ENCODE data around the gene MLYCD.
"Not testable (repeated sequence)": the region's sequence is repeated elsewhere in the genome, so short reads cannot be mapped to it uniquely, and the experiment has no call there.

MLYCD gene

DNA sequence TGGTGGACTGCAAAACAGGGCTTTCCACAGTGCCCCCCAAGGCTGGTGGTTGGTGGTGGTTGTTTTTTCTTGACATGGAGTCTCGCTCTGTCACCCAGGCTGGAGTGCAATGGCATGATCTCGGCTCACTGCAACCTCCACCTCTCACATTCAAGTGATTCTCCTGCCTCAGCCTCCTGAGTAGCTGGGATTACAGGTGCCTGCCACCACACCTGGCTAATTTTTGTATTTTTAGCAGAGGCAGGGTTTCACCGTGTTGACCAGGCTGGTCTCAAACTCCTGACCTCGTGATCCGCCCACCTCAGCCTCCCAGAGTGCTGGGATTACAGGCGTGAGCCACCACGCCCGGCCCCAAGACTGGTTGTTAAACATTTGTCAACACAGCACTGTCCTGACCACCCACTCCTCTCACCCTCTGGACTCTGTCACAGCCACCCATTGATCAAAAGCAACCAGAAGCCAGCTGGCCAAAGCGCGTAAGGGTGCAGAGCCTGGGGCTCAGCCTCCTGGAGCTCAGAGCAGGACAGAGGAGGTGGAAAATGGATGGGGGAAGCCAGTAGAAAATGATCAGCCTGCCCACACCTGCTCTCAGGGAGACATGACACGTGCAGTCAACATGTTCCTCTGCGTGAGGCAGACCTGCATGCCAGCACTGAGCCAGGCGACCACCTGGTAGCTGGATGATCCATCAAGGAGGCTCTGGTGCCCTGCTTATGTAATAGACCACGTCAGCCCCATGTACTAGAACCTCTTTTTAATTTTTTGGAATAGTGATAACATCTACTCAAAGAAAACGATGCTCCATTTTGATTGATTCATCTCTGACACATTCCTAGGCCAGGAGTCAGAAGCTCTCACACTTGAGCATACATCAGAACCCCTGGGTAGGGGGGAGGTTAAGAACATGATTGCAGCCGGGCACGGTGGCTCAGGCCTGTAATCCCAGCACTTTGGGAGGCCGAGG lies 39.3 kb downstream of the MLYCD start:
- Histone ChIP-seq H3K9me3 (ENCODE audit: control insufficient read depth, low read length) (no peaks in the 10 kb centered on the region), H3K4me1 (ENCODE audit: control insufficient read depth, insufficient read depth, low read length, poor library complexity, severe bottlenecking) (no peaks in the 10 kb centered on the region), H3K27ac (ENCODE audit: insufficient read depth, low read length, poor library complexity, severe bottlenecking) (no peak overlapping the region), H3K36me3 (ENCODE audit: control insufficient read depth, insufficient read depth, low read length) (no peaks in the 10 kb centered on the region), H3K4me3 (ENCODE audit: insufficient read depth, low read depth, low read length, poor library complexity, severe bottlenecking) (no peak overlapping the region), H3K27me3 (replicated peaks; ENCODE audit: control insufficient read depth, insufficient read depth, low read length, poor library complexity, severe bottlenecking) (no peaks in the 10 kb centered on the region)
- DNase-seq, result no peak

DNA sequence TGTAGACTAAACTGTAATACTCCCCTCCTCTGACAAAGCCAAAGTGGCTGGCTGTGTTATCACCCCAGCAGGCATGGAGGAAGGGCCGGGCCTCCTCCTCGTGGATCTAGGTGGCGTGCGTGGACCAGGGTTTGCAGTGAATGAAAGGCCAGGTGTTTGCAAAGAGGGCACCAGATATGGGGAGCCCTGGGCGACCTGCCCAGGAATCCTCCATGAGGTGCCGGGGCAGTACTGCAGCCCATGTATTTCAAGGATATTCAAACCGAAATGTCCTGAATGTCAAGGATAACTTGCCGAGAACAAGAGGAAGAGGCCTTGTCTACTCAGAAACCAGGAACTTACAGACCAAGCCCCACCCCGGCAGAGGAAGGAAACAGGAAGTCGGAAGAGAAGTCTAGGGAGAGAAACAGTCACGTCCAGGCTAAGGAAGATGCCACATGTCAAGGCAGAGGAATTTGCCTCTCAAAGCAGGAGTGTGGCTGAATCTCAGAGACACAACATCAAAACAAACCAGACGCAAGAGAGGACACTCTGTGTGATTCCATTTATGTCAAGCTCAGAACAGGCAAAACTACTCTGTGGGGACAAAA lies 40.4 kb downstream of the MLYCD start:
- H3K36me3 ChIP-seq (ENCODE audit: control insufficient read depth, insufficient read depth, low read length), result no peaks in the 10 kb centered on the region
- no peaks in the 10 kb centered on the region for H3K27me3 ChIP-seq (replicated peaks; ENCODE audit: control insufficient read depth, insufficient read depth, low read length, poor library complexity, severe bottlenecking)
- DNase-seq, result no peak
- H3K27ac ChIP-seq (ENCODE audit: insufficient read depth, low read length, poor library complexity, severe bottlenecking), result no peak overlapping the region
- H3K4me1 ChIP-seq (ENCODE audit: control insufficient read depth, insufficient read depth, low read length, poor library complexity, severe bottlenecking), result no peaks in the 10 kb centered on the region
- H3K9me3 ChIP-seq (ENCODE audit: control insufficient read depth, low read length), result no peaks in the 10 kb centered on the region
- no peak overlapping the region for H3K4me3 ChIP-seq (ENCODE audit: insufficient read depth, low read depth, low read length, poor library complexity, severe bottlenecking)

DNA sequence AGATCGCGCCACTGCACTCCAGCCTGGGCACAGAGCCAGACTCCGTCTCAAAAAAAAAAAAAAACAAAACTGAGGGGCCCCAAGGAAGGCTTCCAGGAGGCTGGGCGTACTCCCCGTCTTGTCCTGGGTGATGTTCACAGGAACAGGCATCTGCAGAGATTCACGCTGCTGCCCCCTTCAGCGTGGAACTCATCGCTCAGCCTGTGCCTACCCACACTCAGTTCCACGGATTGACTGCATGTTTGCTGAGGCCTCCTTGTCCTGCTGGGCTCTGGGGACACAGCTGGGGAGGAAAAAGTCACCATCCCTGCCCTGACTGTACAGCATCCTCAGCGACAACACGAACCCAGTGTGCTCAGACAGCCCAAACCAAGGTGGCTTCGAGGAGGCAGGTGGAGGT lies 41.2 kb downstream of the MLYCD start:
- Histone ChIP-seq H3K27me3 (replicated peaks; ENCODE audit: control insufficient read depth, insufficient read depth, low read length, poor library complexity, severe bottlenecking) (no peaks in the 10 kb centered on the region), H3K27ac (ENCODE audit: insufficient read depth, low read length, poor library complexity, severe bottlenecking) (no peak overlapping the region), H3K4me1 (ENCODE audit: control insufficient read depth, insufficient read depth, low read length, poor library complexity, severe bottlenecking) (no peaks in the 10 kb centered on the region), H3K36me3 (ENCODE audit: control insufficient read depth, insufficient read depth, low read length) (no peaks in the 10 kb centered on the region), H3K9me3 (ENCODE audit: control insufficient read depth, low read length) (no peaks in the 10 kb centered on the region), H3K4me3 (ENCODE audit: insufficient read depth, low read depth, low read length, poor library complexity, severe bottlenecking) (no peak overlapping the region)
- no peak for DNase-seq

DNA sequence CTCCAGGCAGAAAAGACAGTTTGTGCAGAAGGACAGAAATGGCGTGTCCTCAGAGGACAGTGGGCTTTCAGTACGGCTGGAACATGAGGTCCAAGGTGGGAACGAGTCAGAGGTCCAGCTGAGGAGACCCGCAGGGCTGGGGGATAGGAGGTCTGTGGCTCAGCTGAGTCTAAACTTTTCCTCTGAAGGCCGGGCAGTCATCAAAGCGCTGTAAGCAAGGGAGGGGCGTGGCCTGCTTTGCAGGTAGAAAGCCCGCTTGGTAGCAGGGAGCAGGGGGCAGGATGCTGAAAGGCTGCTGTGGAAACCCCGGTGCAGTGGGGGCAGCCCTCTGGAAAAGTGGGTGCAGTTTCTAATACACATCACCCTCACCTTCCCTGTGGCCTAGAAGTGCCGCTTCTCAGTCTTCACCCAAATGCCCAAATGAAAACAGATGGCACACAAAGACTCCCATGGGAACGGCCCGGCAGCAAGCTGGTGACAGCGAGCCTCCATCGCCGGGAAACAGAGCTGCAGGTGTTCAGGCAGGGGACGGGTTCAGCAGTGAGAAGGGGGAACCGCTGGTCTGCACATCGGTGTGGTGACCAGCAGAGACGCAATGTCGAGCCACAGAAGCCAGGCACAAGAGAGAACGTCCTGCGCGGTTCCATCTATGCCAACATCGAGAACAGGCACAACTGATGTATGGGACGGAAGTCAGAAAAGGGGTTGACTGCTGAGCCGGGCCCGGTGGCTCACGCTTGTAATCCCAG lies 41.9 kb downstream of the MLYCD start:
- no peaks in the 10 kb centered on the region for H3K27me3 ChIP-seq (replicated peaks; ENCODE audit: control insufficient read depth, insufficient read depth, low read length, poor library complexity, severe bottlenecking)
- H3K4me3 ChIP-seq (ENCODE audit: insufficient read depth, low read depth, low read length, poor library complexity, severe bottlenecking), result no peak overlapping the region

DNA sequence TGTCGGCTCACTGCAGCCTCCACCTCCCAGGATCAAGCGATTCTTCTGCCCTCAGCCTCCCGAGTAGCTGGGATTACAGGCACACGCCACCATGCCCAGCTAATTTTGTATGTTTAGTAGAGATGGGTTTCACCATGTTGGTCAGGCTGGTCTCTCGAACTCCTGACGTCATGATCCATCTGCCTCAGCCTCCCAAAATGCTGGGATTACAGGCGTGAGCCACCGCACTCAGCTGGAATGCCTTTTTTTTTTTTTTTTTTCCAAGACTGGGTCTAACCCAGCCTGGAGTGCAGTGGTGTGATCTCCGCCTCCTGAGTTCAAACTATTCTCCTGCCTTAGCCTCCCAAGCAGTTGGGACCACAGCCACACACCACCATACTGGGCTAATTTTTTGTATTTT lies 42.6 kb downstream of the MLYCD start:
- not testable (repeated sequence) for H3K4me3 ChIP-seq (ENCODE audit: insufficient read depth, low read depth, low read length, poor library complexity, severe bottlenecking); H3K4me1 ChIP-seq (ENCODE audit: control insufficient read depth, insufficient read depth, low read length, poor library complexity, severe bottlenecking); H3K36me3 ChIP-seq (ENCODE audit: control insufficient read depth, insufficient read depth, low read length); H3K27me3 ChIP-seq (replicated peaks; ENCODE audit: control insufficient read depth, insufficient read depth, low read length, poor library complexity, severe bottlenecking); DNase-seq; H3K9me3 ChIP-seq (ENCODE audit: control insufficient read depth, low read length); H3K27ac ChIP-seq (ENCODE audit: insufficient read depth, low read length, poor library complexity, severe bottlenecking)

More for the DNA sequence above, 41.9 kb downstream of the MLYCD start:
- no peak for DNase-seq
- H3K4me1 ChIP-seq (ENCODE audit: control insufficient read depth, insufficient read depth, low read length, poor library complexity, severe bottlenecking), result no peaks in the 10 kb centered on the region
- no peaks in the 10 kb centered on the region for H3K36me3 ChIP-seq (ENCODE audit: control insufficient read depth, insufficient read depth, low read length)
- no peaks in the 10 kb centered on the region for H3K9me3 ChIP-seq (ENCODE audit: control insufficient read depth, low read length)
- no peak overlapping the region for H3K27ac ChIP-seq (ENCODE audit: insufficient read depth, low read length, poor library complexity, severe bottlenecking)

DNA sequence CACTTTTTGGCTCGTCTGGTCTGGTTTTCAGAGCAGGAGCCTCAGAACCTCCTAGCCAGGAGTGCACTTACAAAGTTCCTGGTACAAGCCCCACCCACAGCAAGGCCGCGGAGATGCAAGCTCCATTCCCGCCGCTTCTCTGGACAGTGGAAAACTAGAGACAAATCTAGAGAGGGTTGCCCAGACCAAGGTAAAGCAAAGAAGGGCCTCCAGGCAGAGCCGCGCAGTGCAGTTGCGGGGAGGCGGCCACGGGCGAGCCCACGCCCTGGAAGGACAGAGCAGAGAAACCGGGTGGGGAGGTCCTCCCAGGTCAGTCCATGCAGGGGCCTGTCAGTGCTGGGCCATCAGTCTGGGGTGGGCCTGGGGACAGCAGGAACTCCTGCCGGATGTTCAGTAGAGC lies 43.2 kb downstream of the MLYCD start:
- H3K9me3 ChIP-seq (ENCODE audit: control insufficient read depth, low read length), result no peaks in the 10 kb centered on the region
- H3K36me3 ChIP-seq (ENCODE audit: control insufficient read depth, insufficient read depth, low read length), result no peaks in the 10 kb centered on the region
- DNase-seq, result no peak
- H3K4me3 ChIP-seq (ENCODE audit: insufficient read depth, low read depth, low read length, poor library complexity, severe bottlenecking), result no peak overlapping the region
- H3K27me3 ChIP-seq (replicated peaks; ENCODE audit: control insufficient read depth, insufficient read depth, low read length, poor library complexity, severe bottlenecking), result no peaks in the 10 kb centered on the region
- no peak overlapping the region for H3K27ac ChIP-seq (ENCODE audit: insufficient read depth, low read length, poor library complexity, severe bottlenecking)
- H3K4me1 ChIP-seq (ENCODE audit: control insufficient read depth, insufficient read depth, low read length, poor library complexity, severe bottlenecking), result no peaks in the 10 kb centered on the region

DNA sequence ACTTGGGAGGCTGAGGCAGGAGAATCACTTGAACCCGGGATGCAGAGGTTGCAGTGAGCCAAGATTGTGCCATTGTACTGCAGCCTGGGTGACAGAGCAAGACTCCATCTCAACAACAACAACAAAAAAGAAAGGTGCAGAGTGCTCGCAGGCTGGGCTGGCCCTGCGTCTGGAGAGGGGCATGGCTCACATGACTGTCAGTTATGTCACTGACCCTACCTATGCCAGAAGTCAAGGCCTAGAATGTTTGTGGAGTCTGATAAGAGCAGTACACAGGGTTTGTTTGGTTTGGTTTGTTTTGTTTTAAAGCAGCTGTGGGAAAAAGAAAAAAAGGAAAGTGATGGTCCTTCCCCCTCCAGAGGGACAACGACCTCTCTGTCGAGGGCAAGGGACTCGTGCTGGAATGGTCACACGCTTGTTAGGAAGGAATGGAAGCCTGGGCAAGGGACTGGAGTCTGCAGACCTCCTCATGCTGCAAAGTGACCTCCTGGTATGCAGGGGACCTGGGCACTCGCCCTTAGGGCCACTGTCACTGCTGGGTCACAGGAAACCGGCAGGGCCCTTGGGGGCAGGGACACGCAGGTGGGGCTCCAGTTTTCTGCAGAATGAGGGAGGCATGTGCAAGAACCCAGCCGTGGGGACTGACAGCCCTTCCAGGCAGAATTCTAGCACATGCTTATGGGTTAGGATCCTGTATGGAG lies 44.0 kb downstream of the MLYCD start:
- DNase-seq, result no peak
- no peaks in the 10 kb centered on the region for H3K4me1 ChIP-seq (ENCODE audit: control insufficient read depth, insufficient read depth, low read length, poor library complexity, severe bottlenecking)
- H3K27ac ChIP-seq (ENCODE audit: insufficient read depth, low read length, poor library complexity, severe bottlenecking), result no peak overlapping the region
- no peak overlapping the region for H3K4me3 ChIP-seq (ENCODE audit: insufficient read depth, low read depth, low read length, poor library complexity, severe bottlenecking)
- H3K27me3 ChIP-seq (replicated peaks; ENCODE audit: control insufficient read depth, insufficient read depth, low read length, poor library complexity, severe bottlenecking), result no peaks in the 10 kb centered on the region
- H3K36me3 ChIP-seq (ENCODE audit: control insufficient read depth, insufficient read depth, low read length), result no peaks in the 10 kb centered on the region
- no peaks in the 10 kb centered on the region for H3K9me3 ChIP-seq (ENCODE audit: control insufficient read depth, low read length)

DNA sequence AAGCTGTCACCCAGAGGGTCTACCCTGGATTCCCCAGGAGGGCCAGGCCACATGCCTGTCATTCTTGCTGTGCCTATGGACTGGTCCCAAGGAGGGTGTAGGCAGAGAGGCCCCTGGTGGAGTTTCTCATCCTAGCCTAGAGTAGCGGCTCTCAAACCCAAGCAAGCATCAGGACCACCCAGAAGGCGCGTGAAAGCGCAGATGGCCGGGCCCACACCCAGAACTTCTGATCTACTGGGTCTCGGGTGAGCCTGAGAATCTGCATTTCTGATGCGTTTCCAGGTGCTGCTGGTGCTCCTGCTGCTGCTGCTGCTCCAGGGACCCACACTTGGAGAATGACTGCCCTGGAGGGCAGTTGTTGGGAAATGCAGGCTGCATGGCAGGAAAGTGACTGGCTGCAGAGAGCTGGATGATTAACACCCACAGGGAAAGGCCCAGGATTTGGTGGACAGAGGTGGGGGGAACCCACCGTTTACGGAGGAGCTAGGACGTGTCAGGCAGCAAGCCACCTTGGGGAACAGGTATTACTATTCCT lies 44.7 kb downstream of the MLYCD start:
- H3K36me3 ChIP-seq (ENCODE audit: control insufficient read depth, insufficient read depth, low read length), result no peaks in the 10 kb centered on the region
- no peaks in the 10 kb centered on the region for H3K4me1 ChIP-seq (ENCODE audit: control insufficient read depth, insufficient read depth, low read length, poor library complexity, severe bottlenecking)
- H3K4me3 ChIP-seq (ENCODE audit: insufficient read depth, low read depth, low read length, poor library complexity, severe bottlenecking), result no peak overlapping the region
- no peak overlapping the region for H3K27ac ChIP-seq (ENCODE audit: insufficient read depth, low read length, poor library complexity, severe bottlenecking)
- H3K9me3 ChIP-seq (ENCODE audit: control insufficient read depth, low read length), result no peaks in the 10 kb centered on the region
- H3K27me3 ChIP-seq (replicated peaks; ENCODE audit: control insufficient read depth, insufficient read depth, low read length, poor library complexity, severe bottlenecking), result no peaks in the 10 kb centered on the region
- DNase-seq, result no peak

DNA sequence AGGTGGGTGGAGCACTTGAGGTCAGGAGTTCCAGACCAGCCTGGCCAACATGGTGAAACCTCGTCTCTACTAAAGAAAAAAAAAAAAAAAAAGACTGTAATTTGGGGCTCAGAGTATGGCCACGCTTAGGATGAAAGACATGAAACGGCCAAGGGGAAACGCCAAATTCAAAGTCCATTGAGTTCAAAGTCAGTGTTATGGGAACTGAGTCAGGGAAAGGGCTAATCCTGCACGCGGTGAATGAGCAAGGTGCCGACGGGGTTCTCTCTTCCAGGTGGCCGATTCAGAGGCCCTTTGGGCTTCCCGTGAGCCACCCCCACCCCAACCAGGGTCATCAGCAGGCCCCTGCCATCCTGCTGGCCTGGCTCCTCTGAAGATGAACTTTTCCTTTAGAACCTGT lies 46.7 kb downstream of the MLYCD start:
- Histone ChIP-seq H3K27me3 (replicated peaks; ENCODE audit: control insufficient read depth, insufficient read depth, low read length, poor library complexity, severe bottlenecking) (no peaks in the 10 kb centered on the region), H3K27ac (ENCODE audit: insufficient read depth, low read length, poor library complexity, severe bottlenecking) (no peak overlapping the region), H3K4me3 (ENCODE audit: insufficient read depth, low read depth, low read length, poor library complexity, severe bottlenecking) (no peak overlapping the region), H3K36me3 (ENCODE audit: control insufficient read depth, insufficient read depth, low read length) (no peaks in the 10 kb centered on the region), H3K4me1 (ENCODE audit: control insufficient read depth, insufficient read depth, low read length, poor library complexity, severe bottlenecking) (no peaks in the 10 kb centered on the region), H3K9me3 (ENCODE audit: control insufficient read depth, low read length) (no peaks in the 10 kb centered on the region)
- no peak for DNase-seq
